HG03175 (cell line): ENCODE measurements around the gene WWOX.

Source experiments
- ATAC-seq: cut with Tn5 transposase; IDR thresholded peaks from one replicate; pipeline ENCODE4 v1.9.1; 2021; ENCODE audit warnings: mild to moderate bottlenecking, moderate library complexity; ENCODE audit not compliant: unreplicated experiment

Gene WWOX

DNA sequence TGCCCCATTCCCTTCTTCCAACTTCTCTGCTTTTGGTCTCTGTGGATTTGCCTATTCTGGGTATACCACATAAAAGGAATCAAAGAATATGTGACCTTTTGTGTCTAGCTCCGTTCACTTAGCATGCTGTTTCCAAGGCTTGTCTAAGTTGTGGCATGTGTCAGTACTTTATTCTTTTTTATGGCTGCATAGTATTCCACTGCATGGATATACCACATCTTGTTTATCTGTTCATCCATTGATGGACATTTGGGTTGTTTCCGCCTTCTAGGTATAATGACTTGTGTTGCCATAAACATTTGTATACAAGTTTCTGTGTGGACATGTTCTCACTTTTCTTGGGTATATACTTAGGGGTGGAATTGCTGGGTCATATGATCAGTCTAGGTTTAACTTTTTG is 1068.4 kb downstream of the WWOX start:
- ATAC-seq: no peak

DNA sequence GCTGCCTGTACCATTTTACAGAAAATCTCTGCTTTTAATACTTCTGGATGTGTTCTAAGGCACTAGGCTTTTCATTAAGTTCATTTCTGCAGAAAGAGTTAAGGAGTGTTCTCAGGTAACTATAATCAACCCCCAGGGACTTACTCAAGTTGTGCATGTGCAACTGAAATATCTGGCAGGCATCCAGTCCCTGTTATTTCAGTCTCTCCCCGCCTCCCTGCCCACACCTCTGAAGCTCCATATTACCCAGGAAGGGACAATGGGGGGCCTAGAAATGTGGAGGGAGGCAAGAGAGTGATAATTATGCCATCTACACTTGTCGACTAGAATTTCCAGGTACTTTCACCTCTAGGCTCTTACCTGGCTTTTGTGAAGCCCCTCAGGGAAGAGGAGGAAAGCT is 1068.9 kb downstream of the WWOX start:
- ATAC-seq: no peak

GRCh38 chr16:79169239-79169638 is 1069.8 kb downstream of the WWOX start:
- no peak for ATAC-seq

DNA sequence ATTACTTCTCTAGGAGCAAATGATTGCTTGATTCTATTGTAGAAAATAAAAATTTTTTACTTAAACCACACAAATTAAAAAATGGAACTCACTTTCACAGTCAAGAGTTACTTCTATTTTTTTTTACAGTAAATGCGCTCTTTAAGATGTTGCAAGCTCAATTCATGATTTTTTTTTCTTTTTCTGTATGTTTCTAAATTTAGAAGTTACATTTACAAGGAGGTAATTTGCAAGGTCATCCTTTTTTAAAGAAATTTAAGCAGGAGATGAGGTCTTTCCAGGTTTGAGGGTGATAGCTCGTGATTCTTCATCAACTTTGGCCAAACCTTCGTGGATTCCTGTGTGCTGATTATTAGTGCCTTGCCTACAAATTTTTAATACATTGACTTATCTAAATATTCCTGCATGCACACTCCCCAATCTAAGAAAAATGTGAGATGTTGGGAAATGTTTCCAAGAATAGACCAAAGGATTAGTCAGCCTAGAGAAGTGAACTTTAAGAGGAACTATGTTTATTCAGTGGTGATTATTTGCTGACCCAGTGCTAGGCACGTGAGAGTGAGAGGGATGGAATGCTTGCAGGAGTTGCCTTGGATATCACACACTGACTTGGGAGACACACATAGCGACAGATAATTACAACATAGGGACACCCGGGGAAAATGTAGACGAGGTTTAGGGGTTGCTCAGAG is 1071.2 kb downstream of the WWOX start:
- no peak for ATAC-seq

GRCh38 chr16:79171504-79171903 is 1072.0 kb downstream of the WWOX start:
- ATAC-seq: no peak

DNA sequence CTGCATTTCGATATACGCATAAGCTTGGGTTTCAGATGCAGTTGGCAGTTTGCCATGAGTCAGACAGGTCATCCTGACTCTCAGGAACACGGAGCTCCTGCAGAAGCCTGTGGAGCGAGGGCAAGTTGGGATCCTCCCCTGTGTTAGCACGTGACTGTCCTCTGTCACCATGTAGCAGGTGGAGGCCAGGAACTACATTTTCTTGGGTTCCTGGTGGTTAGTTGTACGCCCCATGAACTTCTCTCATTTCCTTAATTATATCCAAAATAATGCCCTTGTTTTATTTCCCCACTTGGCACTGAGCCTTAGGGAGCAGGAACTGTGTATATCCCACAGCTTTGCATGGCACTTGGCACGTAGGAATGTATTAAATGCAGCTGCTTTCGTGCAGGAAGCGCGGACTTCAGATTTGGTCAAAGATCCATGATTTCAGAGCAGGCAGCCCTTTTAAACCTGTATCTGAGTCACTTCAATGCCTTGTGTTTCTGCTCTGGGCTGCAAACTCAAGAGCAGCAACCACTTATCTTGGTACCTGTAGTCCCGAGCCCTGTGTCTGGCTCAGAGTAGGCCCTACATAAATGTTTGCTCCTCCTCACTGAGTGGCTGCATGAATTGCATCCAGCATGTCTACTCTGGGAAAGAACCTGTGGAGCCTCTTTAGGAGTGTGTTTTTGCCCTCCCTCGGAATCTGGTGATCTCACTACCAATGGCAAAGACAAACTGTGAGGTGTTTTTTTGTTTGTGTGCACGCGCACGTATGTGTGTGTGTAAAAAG is 1072.7 kb downstream of the WWOX start:
- ATAC-seq: no peak

DNA sequence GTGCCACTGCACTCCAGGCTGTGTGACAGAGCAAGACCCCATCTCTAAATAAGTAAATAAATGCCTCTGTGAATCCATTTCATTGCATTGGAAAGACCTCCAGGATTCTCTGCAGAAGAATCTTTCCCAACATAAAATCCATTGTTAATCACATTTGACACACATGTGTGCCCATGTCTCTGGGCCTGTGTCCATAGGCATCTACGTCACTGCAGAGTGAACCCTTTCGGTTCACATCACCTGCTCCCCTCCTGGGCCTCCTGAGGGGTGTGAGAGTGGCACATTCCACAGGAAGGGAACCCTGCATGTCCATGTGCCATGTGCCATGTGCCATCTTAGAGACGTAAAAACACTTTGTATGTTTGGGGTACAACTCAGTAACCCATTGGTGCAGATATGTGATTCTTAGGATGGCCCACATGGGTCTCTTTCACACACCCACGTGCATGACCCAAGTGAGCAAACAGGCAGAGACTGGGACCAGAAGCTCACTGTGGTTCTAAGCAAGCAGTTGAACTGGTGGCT is 1073.6 kb downstream of the WWOX start:
- no peak for ATAC-seq

- ATAC-seq: no peak
Observed at GRCh38 chr16:79173919-79174318, 1074.5 kb downstream of the WWOX start.

DNA sequence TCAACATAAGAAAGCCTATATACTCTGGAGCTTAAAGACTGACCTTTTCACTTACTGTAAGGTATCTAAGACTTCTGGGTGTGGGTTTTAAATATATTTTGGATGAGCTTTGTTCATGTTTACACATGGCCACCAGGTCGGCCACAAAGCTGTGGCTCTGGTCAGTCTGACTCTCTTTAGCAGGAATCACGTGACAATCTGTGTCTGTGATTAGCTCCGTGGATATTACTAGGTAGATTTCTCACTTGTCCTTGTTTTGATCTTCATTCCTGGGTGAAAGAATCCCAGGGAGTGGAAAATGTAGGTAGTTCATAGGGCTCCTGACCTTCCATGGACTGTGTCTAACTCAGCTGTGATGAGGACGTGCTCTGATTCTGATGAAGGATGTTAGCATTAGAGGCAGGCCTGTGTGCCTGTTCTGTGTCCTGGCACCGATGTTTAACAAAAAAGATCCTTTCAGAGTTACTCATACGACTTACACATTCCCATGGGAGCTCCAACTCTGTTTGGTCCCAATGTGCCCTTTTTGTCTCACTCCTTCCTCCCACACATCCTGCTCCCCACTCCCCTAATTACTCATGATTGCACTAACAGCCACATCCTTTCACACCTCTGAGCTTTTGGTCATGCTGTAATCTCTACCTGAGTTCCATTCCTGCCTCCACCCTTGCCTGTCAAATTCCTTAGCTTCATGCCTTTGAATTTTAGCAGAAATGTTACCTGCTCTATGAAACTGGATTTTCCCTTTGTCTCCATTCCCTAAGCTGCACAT is 1076.0 kb downstream of the WWOX start:
- ATAC-seq: no peak

GRCh38 chr16:79177018-79177417 is 1077.6 kb downstream of the WWOX start:
- ATAC-seq: no peak

DNA sequence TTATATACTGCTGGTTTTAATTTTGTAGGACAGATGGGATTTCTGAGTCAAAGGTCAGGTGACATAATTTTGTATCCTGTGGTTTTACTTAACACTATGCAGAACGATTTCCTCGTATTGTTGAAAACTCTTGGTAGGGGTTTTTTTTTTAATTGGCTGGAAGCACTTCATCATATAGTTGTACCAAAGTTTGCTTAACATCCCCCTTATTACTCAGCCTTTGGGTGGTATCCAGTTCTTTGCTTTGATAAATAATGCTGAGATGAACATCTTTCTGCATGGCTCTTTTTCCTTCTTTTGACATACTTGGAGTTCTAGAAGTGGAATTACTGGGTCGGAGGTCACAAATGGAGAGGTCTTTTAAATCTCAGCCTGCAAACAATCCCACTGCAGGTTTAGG is 1082.0 kb downstream of the WWOX start:
- ATAC-seq: no peak

- ATAC-seq: no peak
Observed at GRCh38 chr16:79182616-79183015, 1083.2 kb downstream of the WWOX start.

DNA sequence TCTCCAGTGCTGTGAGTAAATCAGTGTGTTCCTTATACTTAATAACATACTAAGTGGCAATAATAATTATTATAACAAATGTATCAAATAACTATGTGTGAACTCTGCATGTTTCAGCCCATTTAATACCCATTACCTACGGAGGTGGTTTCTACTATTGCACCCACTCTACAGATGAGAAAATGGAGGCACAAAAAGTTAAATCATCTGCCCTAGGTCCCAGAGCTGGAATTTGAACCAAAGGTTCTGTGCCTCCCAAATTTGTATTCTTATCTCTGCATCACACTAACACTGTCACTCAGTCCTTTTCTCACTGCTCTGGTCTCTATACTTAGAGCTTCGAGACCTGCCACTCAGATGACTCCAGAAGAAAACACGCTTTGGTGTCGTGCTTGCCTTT is 1084.1 kb downstream of the WWOX start:
- ATAC-seq: no peak

GRCh38 chr16:79184464-79185030 is 1085.1 kb downstream of the WWOX start:
- no peak for ATAC-seq

DNA sequence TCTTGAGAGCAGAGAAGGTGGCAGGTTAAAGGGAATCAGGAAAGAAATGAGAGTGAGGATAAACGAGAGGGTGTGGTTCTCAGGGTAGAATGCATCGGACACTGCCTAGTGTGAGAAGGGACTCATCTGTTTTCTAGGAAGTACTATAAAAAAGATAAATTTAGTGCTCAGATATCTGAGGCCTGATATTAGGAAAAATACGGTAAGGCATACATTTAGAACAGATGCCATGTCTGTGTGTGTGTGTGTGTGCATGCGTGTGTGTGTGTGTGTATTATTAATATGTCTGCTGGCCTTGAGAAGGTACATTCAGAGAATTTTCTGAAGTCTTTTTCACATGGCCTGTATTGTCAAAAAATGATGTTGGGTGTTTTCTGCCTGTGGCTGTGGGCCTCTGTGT is 1086.3 kb downstream of the WWOX start:
- ATAC-seq: no peak

- no peak for ATAC-seq
Observed at GRCh38 chr16:79186196-79186595, 1086.7 kb downstream of the WWOX start.

- ATAC-seq: no peak
Observed at GRCh38 chr16:79188115-79188738, 1088.8 kb downstream of the WWOX start.

DNA sequence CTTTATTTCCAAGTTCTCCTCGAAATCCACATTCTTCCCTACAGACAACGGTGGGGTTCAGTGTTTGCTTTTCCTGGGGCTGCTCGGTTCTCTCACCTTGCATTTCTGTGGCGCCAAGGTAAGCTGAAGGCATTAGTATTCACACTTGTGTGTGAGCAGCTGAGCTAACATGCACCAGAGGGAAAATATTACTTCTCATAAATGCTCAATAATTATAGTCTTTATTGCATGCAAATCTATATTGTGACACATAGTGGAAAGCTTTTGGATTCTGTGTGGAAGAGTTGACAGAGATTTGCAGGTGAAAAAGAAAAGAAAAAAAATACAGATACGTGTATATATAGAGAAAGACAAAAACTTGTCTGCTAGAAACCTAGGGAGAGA is 1089.3 kb downstream of the WWOX start:
- no peak for ATAC-seq

DNA sequence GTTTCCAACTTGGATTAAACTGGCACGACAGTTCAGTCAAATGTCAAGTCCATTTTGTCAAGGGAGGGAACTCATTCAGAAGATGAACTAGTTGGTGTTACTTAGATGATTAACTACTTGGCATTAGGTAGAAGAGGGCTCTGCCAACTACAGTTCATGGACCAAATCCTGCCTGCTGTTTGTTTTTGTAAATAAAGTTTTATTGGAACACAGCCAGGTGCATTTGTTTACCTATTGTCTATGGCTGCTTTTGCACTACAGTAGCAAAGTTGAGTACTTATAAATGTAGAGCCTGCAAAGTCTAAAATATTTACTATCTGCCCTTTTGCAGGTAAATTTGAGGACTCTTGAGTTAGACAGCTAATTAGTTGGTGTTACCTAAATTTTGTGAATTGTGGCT is 1091.1 kb downstream of the WWOX start:
- ATAC-seq: no peak

DNA sequence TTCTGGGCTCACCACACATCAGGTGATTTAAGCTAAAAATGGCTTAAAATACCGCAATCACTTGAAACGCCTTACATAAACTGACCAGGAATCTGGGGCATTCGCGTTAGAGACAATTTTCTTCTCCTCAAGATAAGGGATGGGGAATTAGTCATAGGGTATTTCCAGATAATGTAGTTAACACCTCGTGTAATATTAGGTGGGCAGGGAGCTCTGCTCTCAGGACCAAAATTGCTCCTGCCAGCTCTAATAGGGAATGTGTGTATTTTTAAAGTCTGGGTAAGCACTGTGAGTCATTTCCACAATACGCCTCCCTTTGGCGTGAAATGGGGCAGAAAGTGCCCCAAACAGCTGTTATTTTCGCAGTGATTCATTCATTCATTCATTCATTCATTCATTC is 1092.5 kb downstream of the WWOX start:
- no peak for ATAC-seq

DNA sequence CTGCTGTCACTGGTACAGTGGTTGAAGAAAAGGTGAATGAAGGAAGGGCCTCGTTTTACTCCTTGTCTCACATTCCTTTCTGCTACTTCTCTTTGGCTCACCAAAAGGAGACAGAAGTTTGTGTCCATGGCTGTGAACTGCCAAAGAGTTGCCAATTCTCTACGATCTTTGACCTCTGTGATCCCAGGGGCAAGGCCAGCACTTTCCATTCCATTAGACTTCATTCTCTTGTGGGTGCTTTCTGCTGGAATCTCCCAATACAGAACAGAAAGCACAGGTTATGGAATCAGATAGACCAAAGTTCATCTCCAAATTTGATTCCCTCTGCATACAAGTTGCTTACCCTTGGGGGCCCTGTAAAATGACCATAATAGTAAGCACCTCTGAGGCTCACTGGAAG is 1093.5 kb downstream of the WWOX start:
- ATAC-seq: no peak
